T47D (cell line): Measurements from ENCODE around the gene RIPK4.
"Not testable (repeated sequence)": the region's sequence is repeated elsewhere in the genome, so short reads cannot be mapped to it uniquely, and the experiment has no call there.

Source experiments
- DNase-seq, 2 experiments: peaks; one replicate each; pipeline versions ENCODE4 v3.0.0 to v3.0.0-alpha.2; 2011 to 2012; ENCODE audit warnings: low read depth in 1 of 2, low spot score in 1 of 2
- JUND ChIP-seq: IDR thresholded peaks from 2 replicates; pipeline ENCODE4 v1.6.1; 2012; ENCODE audit warnings: low read depth
- in situ Hi-C: cut with HindIII; loops from 2 replicates; pipeline ENCODE4 v1.10.0; 2016; ENCODE audit warnings: low sequenced_read_pairs, low pct_unique_long_range_greater_than_20kb

Gene RIPK4

DNA sequence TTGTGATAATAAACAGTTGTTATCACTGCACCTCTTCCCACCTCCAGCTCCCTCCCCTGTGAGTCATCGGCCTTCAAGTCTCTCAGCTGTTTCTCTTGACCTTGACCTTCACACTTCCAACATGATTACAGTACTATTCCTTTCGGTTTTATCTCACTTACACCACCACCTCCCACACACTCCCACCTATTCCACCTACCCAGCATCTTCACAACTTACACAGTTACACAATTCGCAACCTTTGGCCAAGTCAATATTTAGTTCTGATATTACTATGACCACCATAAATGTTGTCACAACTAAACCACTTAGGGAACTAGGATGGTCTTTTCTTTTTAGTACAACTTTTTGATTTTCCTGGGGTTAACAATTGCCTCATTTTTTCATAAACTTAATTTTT is 60.2 kb downstream of the RIPK4 start:
- no peak for DNase-seq
- in situ Hi-C loops = no loop called here
- no peak for TF ChIP-seq JUND

DNA sequence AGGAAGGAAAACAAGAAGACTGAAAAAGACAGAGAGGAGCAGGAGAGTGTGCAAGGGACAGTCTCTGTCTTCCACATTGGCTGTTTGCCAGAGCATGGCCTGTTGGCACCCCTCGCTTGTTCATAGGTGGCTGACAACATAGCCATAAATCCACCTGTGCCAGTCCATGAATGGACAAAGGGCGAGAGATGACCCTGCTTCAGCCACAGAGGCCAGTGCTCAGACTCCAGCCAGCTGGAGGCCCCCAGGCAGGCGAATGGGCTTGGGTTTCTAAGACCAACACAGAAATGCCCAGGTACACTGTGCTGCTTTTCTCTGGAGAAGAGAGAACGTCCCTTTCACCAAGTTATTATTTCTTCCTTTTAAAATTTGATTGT is 60.6 kb downstream of the RIPK4 start:
- no peak for DNase-seq
- in situ Hi-C loops = no loop called here
- TF ChIP-seq JUND = no peak

DNA sequence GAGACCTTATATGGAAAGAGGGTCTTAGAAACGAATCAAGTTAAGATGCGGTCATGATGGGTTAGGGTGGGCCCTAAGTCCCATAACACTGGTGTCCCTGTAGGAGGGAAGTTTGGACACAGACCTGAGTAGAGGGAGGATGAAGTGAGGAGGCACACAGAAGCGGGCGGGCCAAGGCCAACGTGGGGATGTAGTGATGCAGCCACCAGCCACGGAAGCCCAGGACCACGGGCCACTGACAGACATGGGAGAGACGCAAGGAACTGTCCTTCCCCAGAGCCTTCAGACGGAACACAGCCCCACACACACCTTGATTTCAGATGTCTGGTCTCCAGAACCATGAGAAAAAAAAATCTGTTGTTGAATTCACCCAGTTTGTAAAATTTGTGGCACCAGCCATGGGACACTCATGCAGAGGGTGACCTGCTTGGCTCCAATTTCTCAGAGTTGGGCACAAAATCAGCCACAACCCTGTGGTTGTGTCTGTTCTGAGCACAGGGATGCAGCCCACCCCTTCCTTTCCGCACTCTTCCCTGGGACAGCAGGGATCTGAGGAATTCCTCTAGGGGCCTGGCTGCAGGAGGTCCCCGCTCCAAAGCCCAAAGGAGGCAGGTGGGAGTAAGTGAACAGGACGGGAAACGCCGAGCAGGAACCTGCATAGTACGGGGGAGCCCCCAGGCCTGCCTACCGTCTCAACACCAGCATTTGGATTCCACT is 61.1 kb downstream of the RIPK4 start:
- TF ChIP-seq JUND = no peak
- in situ Hi-C loops = no loop called here
- no peak for DNase-seq

DNA sequence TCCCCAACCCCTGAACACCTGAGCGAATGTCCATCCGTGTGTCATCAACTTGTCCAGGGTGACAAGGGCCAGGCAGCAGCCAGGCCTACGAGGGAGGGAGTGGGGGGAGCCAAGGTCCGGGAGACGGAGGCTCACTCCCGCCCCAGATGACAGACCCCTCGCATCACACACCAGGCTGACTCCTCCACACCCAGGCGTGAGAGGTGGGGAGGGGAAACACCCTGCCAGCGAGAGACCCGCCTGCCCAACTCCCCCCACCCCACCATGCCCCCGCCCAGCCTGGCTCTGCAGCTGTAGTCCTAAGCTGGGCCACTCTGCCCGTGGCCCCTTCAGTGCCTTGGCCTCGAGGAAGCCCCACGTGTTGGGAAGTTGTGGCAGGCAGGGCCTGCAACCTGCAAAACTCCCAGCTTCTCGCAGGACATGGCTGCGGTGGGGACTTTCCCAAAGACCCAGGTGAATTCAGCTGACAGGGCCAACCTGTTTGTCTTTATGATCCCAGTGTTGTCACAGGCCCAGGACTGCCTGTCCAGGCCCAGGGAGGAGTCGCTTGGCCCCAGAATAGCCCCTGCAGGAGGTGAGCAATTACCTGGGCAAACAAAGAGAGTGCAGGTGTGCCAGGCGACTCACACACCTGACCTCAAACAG is 62.9 kb downstream of the RIPK4 start:
- no peak for TF ChIP-seq JUND
- in situ Hi-C loops = no loop called here
- peak; percentile 63 to 89 for DNase-seq

DNA sequence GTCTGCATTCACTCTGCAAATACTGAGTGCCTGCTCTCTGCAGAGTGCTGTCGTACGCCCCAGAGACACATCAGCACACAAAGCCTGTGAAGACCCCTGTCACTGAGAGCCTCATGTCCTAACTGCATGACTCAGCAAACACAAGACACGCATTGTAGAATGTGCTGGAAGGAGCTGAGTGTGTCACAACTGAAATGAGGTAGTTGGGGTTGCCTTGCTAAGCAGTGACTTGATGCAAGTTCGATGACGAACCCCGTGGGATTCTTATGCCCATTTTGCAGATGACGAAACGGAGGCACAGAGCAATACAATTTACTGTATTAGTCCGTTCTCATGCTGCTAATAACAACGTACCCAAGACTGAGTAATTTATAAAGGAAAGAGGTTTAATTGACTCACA is 65.1 kb downstream of the RIPK4 start:
- in situ Hi-C loops = no loop called here
- DNase-seq = no peak
- no peak for TF ChIP-seq JUND

DNA sequence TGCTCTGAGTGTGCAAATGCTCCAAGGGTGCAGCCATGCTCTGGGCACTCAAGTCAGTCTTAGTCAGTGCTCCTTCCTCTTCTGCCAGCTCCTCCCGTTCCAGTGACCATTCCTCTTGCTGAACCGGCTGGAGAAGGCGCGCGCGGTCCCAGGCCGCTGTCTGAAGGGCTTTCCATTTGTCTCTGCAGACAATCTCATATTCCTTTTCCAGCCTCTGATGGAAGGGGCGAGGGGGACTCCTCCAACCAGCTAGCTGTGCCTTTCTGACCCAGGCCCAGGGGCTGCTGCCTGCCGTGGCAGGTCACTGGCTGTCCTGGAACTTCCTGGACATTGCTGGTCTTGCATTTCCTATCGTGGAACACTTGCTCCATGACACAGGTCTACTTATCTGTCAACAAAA is 67.5 kb downstream of the RIPK4 start:
- no peak for DNase-seq
- in situ Hi-C loops = no loop called here
- TF ChIP-seq JUND = no peak

DNA sequence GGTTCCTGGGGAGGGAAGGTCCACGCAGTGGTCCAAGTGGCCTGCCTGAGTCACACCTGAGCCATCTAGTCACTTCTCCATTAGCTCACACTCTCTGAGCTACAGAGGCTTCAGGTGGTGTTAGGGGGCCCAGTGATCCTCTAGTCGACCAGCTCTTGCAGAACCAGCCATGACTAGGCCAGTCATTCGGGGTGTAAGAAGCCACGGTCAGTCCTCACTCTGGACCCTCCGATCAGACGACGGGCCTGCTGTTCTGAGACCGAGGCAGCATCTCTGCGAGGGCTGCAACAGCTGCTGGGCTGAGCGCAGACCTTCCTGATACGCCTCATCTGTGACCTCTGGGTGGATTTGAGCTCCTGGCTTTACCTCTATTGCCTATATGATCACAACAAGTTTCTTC is 68.8 kb downstream of the RIPK4 start:
- in situ Hi-C loops = no loop called here
- no peak for DNase-seq
- no peak for TF ChIP-seq JUND

DNA sequence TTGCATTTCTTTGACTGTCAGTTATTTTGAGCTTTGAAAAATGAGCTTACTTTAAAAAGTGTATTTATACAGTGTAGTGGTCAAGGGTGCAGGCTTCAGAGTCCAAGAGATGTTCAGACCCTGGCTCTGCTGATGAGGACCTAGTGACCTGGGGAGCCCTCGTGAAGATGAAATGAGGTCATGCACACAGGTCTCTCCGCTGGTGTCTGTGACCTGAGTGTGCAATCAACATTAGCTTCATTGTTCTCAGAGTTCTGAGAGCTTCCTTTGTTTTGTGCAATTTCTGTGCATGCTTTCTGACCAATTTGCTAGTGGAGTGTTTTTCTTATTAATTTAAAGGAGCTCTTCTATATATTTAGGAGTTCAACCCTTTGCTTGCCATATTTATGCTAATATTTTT is 71.3 kb downstream of the RIPK4 start:
- DNase-seq = no peak
- TF ChIP-seq JUND = no peak
- in situ Hi-C loops = no loop called here

DNA sequence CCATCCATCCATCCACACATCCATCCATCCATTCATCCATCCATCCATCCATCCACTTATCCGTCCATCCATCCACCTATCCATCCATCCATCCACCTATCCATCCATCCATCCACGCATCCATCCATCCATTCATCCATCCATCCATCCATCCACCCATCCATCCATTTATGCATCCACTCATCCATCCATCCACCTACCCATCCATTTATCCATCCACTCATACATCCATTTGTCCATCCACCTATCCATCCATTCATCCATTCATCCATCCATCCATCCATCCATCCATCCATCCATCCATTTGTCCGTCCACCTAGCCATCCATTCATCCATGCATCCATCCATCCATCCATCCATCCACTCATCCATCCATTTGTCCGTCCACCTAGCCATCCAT is 72.8 kb downstream of the RIPK4 start:
- DNase-seq, in situ Hi-C loops: not testable (repeated sequence)

DNA sequence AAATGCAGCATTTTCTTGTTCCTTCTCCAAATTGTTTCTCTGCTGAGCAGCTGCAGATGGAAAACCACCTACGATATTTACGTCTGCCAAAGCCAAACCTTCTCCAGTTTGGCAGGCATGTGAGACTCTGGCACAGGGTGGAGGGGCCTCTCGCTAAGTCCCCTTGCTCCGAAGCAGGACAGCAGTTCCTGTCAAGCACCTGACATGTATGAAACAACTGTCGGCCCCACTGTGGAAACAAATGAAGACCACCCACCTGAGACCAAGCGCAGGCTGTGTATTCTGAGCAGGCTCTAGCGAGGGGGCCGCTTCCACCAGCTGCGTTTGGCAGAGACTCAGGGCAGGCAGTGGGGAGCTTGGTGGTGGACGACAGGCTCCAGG is 74.7 kb downstream of the RIPK4 start:
- no peak for TF ChIP-seq JUND
- DNase-seq = no peak
- in situ Hi-C loops = no loop called here

DNA sequence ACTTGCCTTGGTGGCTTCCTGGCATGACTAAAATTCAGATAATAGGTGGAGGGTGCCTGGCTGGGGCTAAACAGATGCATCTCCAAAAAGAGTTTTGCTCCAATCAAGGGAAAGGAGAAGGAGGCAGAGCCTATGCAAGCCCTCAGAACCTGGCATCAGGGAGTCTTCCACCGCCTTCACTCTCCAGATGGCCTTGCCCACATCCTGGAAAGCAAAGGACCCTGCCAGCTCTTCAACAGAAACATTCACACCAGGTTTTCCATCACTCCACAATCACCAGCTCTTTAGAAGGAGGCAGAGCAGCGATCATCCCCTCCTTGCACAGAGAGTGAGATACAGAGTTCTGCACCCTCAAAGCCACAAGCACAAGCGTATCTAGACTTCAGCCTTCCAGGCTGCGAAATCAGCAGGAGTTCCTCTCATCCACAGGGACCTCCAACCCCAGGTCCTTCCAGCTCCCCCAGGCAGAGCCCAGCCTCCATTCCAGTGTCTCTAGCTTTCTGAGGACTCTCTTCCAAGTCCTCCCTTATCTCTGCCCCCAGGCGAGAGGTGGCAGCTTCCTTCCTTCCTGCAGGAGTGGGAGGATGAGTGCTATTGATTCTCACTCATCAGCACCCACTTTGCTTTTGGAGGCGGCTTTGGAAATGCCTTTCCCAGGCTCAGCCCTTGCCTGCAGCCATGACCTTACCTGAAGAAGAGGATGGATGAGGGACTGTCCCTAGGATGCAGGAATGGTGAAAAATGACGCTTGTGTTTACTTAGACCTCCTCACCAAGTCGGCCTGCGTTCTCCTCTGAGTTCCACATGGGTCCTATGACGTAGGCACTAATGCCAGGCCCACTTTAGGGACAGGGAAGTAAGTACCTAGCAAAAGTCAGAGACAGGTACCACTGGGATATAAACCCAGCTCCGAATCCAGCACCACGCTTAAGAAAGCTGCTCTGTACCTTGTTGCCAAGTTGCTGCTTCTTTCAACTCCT is 75.4 kb downstream of the RIPK4 start:
- TF ChIP-seq JUND = no peak
- in situ Hi-C loops = no loop called here
- no peak for DNase-seq
